GM18873 (cell line): ENCODE measurements around the gene ANXA10.

Experiments used
- ATAC-seq: cut with Tn5 transposase; IDR thresholded peaks from one replicate; pipeline ENCODE4 v1.9.1; 2021; ENCODE audit warnings: mild to moderate bottlenecking, moderate library complexity, moderate number of reproducible peaks; ENCODE audit not compliant: unreplicated experiment, low FRiP score

The ANXA10 gene, protein sequence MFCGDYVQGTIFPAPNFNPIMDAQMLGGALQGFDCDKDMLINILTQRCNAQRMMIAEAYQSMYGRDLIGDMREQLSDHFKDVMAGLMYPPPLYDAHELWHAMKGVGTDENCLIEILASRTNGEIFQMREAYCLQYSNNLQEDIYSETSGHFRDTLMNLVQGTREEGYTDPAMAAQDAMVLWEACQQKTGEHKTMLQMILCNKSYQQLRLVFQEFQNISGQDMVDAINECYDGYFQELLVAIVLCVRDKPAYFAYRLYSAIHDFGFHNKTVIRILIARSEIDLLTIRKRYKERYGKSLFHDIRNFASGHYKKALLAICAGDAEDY

DNA sequence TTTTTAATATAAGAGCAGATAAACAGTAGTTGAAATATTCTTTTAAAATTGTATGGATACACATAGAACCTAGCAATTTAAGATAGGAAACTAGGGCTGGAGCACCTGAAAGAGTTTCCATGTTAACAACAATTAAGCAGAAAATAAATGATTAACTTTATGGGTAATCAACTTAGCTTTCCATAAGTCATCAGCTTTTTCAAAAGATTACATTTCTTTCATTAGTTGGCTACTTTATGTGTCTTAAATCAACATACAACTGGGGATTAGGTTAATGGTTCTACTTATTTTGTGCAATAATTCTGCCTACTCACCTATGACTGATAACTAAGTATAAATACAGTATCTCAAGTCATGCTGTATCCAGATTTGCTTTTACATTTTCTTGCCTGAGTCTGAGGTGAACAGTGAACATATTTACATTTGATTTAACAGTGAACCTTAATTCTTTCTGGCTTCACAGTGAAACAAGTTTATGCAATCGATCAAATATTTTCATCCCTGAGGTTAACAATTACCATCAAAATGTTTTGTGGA, at the start of gene ANXA10:
TSS of gene ANXA10 (plus strand) at position 362 of the 537 bp plus-strand sequence. CDS start at position 526, 164 bp downstream.
- ATAC-seq, result no peak

DNA sequence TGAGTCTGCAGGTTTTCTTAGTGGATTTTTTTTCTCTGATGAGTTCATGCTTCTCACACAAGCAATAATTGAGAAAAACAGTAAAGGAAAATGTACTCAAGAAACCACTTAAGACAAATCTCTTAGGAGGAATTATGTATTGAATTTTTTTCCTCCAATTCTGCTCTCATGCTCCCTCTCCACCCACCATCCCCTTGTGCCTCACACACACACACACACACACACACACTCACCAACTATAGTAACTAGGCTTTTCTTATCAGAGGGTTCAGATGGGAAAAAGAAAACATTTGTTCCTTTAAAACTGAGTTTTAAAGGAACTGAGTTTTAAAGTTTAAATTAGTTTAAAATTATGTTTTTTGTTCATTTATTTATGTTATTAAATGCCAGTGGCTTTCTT, 47.0 kb upstream of the ANXA10 start:
- ATAC-seq, result no peak

DNA sequence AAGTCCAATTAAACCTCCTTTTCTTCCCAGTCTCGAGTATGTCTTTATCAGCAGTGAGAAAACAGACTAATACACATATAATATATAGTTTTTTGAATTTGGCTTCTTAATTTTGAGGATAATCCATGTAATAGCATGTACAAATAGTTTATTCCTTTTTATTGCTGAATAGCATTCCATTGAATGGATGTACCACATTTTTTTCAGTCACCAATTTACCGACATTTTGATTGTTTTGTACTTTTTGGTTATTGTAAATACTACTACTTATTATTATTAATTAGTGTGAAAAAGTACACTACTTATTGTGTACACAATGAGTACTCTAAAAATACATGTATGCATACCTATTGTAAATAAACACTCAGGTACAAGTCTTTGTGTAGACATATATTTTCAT, 42.3 kb upstream of the ANXA10 start:
- ATAC-seq, result no peak

DNA sequence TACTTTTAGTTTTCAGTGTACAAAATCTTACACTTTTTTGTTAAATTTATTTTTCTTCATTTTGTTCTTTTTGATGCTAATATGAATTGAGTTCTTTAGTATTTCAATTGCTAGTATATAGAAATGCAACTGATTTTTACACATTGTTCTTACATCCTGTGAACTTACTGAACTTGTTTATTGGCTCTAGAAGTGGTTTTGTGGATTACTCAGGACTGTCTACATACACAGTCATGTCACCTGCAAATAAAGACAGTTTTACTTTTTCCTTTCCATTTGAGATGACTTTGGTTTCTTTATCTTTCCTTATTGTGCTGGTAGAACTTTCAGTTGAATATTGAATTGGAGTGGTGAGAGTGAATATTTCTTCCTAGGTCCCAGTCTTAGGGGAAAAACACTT, 40.8 kb upstream of the ANXA10 start:
- no peak for ATAC-seq

DNA sequence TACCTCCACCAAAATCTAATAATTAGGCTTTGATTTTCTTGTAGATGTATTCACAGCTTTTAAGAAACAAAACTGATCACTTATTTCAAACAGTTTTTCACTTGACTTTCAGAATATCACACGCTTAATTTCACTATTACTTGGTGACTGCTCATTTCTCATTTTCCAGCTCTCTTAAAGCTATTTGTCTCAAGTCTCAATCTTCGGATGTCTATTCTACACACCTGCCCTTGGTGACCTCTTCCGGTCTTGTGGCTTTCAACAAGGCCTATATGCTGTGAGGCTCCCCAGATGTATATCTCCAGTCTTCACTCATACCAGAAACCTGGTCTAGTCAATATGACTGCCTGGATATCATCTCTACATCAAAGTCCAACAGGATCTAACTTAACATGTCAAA, 34.9 kb upstream of the ANXA10 start:
- peak; percentile 85 for ATAC-seq

DNA sequence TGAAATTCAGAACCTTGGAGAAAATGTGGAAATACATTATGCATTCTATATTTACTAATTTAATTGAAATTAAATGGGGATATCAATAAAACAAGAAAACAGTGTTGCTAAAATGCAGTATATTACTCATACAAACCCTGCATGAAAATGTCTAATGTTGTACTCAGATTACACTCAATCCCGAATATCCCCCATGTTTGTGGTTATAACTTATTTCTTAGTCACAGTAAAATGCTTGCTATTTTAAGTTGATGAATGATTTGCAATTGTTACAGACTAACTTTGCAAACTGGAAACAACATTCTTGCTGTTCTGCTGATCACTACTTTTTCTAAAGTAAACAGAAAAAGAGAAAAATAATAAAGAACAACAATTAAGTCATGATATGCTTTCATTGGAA, 33.1 kb upstream of the ANXA10 start:
- ATAC-seq, result no peak

DNA sequence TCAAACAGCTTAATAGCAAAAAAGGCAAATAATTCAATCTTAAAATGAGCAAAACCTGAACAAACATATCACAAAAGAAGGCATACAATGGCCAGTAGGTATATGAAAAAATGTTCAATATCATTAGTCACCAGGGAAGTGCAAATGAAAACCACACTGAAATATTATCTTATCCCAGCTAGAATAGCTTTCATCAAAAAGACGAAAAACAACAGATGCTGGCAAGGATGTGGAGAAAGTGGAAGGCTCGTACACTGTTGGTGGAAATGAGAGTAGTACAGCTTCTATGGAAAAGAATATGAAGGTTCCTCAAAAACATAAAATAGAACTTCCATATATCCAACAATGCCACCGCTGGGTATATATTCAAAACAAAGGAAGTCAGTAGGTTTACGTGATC, 29.3 kb upstream of the ANXA10 start:
- ATAC-seq, result no peak

DNA sequence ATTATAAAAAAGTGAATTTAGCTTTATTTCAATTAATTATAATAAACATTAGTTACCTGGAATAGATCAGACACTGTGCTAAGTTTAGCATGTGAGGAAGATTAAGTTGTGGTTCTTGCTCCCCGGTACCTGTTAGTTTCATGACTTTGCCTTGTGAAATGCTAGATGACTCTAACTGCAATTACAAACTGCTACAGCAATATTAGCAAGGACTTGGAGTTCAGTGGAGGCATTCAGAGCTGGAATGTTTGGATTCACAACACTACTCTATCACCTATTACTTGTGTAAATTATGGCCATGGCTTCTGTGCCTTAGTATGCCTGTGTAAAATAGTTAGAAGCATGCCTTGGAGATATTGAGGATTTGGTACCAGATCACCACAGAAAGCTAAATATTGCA, 21.4 kb upstream of the ANXA10 start:
- no peak for ATAC-seq

DNA sequence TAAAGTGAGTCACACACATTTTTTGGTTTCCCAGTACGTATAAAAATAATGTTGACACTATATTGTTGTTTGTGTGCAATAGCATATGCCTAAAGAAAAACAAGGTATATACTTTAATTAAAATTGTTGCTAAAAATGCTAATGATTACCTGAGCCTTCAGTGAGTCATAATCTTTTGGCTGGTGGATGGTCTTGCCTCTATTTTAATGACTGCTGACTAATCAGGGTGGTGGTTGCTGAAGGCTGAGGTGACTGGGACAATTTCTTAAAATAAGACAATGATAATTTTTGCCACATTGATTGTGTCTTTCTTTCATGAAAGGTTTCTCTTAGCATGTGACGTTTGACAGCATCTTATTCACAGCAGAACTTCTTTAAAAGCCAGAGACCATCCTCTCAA, 21.0 kb upstream of the ANXA10 start:
- ATAC-seq, result no peak

DNA sequence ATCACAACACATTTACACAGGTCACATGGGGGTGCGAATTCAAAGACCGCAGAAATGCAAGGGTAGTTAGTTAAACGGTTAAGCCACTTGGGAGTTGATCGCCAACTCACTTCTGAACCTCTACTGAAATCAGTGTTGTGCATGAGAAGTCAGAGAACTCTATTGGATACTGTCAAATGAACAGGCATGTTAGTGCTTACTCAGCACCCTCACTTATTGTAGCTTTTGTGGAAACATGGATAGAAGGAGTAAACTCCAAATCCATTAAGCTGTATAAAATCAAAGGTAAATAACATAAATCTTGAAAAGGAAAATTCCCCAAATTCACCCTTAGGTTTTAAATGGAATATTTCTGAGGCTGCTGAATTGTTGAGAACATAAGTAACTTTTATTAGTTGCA, 17.5 kb upstream of the ANXA10 start:
- ATAC-seq, result no peak

DNA sequence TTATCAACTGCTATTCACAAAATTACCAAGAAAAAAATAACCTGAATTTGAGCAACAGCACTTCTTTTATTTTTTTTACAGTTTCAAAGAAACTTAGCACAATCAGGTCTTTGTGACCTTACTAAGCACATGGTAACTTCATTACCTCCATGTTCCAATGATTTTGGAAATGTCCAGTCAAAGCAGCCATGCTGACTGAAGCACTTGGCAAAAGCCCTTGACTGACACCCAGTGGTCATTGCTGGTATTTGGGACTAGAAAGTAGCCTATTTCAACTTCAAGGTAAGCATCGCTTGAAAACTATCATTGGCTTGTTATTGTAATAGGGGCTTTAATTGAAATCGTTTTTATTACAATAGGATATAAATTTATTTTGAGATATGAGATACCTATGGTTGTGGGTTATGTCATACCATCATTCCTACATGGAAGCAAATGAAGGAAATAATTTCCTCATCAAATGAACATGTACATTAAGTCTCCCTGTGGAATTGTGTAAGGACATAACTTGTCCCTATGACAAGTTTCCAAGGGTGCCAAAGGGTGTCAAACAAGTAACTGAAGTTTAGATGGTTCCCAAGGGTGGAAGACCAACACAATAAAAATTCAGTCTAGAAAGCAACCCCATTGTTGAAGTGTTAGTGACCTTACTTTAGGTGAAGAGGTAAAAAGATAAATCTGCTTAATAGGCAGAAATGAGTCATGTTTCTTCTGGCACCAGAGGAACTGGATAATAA, 15.2 kb upstream of the ANXA10 start:
- peak; percentile 57 for ATAC-seq

DNA sequence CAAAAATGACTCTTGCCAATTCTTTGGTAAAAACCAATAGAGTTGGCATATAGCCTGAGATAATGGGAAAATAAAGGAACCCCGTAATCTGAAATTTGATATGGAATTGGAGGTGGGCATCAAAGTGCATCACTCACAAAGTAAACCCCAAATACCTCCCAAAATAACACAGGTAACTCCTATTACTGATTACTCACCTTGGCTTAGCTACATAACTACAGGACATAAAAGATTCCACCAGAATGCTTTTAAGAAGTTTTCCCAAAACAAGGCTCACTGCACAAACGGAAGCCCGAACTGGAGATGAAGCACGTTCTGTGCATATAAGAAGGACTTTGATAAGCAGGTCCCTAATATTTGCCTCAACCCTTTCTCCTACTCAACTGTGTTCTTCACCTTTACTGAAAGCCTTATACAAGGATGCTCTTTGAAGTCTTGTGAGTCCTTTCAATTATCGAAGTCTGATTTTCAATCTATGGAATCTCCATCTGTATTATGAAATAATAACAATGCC, 14.6 kb upstream of the ANXA10 start:
- ATAC-seq, result no peak

DNA sequence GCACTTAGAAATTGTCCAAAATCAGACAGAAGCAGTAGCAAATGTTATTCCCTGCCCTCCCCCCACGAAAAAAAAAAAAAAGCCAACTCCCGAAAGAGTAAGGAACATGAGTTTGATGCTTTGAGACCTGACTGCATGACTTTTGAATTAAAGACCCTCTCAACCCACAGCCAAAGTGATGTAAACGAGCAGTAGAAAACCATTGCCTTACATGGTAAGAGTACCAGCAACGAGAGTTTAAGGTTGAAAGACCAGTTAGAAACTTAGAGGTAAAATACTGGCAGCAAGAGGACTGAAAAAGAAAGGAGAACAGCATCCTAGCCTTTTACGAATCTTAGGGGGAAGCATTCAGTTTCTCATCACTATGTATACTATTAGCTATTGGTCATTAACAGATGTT, 10.0 kb upstream of the ANXA10 start:
- ATAC-seq, result no peak

DNA sequence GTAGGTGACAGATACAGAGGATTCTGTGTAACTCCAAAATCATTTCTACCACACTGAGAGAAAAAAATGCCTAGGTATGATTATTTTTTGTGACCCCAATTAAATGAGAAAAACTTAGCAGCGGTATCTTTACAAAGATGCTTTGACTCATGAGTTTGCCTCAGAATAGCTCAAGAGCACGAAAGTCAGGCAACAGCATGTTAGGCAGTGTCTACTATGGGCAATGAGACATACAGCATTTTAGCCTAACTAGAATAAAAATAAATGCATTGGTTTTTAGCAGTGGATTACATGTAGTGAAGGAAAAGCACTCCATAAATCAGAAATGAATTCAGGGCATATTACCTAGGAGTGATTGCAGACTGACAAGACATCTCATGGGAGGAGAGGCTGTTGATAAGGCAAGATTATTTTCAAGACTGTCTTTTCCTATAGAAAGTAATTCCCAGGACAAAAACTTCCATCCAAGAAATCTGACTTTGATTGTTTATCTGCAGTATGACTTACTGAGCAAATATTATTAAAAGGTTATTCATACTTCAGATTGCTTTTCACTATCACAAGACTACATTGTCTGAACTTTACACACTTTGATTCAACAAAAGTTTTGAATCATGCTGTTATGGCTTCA, 3.6 kb downstream of the ANXA10 start:
- ATAC-seq, result no peak

DNA sequence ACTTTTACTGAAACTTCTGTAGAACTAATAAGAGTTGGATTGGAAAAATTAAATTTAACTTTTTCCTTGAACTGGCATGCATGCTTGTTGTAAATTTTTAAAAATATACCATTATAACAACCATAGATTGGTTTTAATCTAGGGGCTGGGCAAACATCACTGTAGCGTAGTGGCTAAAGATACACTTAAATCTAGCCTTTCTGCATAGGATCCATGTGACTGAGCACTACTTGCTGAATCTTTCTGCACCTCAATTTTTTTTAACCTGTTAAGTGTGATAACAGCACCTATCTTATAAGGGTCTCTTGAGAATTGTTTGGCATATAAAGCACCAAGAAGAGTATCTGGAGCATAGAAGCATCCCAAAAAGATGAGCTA, 4.1 kb downstream of the ANXA10 start:
- ATAC-seq, result no peak

DNA sequence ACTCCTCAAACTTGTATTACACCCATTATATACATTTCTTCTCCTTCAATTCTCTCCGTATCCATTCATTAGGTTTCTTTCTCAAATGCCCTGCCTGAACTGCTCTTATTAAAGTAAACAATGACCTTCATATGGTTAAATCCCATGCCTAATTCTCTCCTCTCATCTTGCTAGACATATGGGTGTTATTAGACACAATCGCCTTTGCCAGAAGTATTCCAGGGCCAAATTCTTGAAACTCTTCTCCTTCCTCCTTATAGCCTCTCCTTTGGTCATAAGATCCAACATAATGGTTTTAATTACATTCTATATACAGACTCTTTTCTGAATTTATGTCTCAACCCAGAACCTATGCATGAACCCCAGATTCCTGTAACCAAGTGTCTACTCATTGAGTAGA, 4.8 kb downstream of the ANXA10 start:
- ATAC-seq, result no peak

DNA sequence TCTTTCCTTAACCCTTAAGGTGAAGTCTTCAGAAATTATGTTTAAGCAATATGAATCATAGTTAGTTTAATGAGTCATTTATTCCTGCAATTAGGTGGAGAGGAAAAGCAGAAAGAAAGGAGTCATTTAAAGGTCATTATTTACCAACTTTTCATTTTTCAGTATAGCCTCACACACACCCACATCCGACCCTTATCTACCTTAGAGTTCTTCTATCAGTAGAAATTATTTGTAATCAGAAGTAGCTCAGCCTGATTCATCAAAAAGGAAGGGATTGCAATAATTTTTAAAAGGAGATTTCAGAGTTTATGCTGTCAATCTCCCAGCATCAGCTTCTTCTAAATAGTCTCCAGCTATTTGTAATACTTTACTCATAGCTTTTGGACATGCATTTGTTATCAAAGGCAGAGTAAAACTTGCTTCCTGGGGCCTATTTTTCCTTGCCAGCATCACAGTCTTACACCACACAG, 5.9 kb downstream of the ANXA10 start:
- no peak for ATAC-seq

DNA sequence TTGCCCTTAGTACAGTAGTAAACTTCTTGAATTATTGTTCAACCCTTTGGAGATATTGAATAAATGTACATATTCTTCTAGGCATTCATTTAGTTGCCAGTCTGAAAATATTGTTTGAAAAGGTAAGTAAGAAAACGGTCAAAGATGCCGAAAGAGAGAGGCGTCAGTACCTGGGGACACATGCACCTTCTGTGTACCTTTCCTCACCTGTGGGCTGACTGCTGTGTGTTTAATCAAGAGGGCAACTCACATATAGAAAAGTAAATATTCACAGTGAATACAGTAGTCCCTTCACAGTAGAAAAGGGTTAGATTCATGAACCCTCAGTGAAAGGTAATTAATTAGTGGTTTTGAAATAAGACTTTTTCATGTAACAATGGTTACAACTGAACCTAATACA, 6.9 kb downstream of the ANXA10 start:
- no peak for ATAC-seq

DNA sequence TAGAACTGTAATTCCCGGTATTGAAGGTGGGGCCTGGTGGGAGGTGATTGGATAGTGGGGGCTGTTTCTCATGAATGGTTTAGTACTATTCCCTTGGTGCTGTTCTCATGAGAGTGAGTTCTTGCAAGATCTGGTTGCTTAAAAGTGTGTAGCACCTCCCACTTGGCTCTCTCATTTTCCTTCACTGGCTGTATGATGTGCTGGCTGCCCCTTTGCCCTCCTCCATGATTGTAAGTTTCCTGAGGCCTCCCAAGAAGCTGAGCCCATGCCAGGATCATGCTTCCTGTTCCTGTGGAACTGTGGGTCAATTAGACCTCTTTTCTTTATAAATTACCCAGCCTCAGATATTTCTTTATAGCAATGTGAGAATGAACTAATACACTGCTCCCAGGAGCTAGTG, 8.7 kb downstream of the ANXA10 start:
- ATAC-seq, result no peak

DNA sequence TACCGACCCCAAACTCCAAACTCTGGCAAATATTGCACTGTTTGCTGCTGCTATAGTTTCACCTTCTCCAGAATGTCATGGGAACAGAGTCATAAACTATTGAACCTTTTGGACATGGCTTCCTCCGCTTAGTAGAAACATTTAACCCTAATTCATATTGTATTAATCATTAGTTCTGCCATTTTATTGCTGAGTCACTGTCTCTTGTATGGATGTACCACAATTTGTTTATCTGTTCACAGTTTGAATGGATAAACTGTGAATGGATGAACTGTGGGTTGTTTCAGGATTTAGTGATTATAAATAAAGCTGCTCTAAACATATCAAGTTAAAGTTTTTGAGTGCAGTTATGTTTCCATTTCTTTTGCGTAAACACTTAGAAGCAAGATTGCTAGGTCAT, 10.1 kb downstream of the ANXA10 start:
- no peak for ATAC-seq

DNA sequence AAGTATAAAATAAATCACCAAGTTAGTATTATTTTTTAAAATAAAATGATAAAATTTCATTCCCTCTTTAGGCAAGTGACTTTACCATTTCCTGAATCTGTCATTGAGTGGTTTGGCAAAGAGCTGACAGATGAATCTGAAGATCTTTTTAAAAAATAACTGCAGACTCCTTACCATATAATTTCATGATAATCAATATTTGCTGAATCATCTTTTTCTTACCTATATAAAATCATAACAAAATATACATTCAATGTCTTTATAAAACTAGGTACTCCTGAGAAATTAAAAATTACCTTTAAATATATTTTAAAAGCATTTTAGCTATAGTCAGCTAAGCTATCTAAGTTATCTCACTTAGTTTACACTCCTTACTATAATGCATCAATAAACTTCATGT, 17.2 kb downstream of the ANXA10 start:
- no peak for ATAC-seq
